PC-3 (cell line): ENCODE measurements around the gene MRPL51. TPM values are rescaled to one million over a fixed set of nuclear protein-coding genes. Genes with fewer than 3 reads are reported as not detected.
A peak's percentile ranks its signal among the peaks of the same experiment; 100 is the strongest.
"Not testable (repeated sequence)": the region's sequence is repeated elsewhere in the genome, so short reads cannot be mapped to it uniquely, and the experiment has no call there.

Source experiments
- ATAC-seq: fragments of 200-7000 bp; cut with Tn5 transposase; 2 replicates; pipeline ENCODE4 v1.9.1; 2020; ENCODE audit warnings: mild to moderate bottlenecking, moderate library complexity
- BruUV-seq: library from RNA; stranded (reverse); fragments of 400-500 nt; replicated peaks from 2 replicates; lab custom pipeline; 2021; lab: Mats Ljungman, UMichigan
- CTCF ChIA-PET: fragments of 300-600 bp; sonication (Branson Sonifier 250); formaldehyde crosslinking; loops from one replicate; lab custom pipeline; 2022; ENCODE audit warnings: antibody characterized with exemption; lab: Charles Lee
- POLR2A ChIA-PET: fragments of 300-600 bp; sonication (Branson Sonifier 250); formaldehyde crosslinking; loops from one replicate; lab custom pipeline; 2022; ENCODE audit warnings: antibody characterized with exemption; ENCODE audit not compliant: unreplicated experiment; lab: Charles Lee
- DNase-seq: peaks from one replicate; pipeline ENCODE4 v3.0.0-alpha.2; 2015
- H2AFZ ChIP-seq: fragments of 300-600 bp; sonication (generic); 2 replicates; pipeline ENCODE4 v1.6.0; 2016; ENCODE audit warnings: antibody characterized with exemption, low read length
- H3F3A ChIP-seq: fragments of 300-600 bp; sonication (generic); one replicate; pipeline ENCODE4 v1.6.0; 2017; ENCODE audit warnings: antibody characterized with exemption, low read length, control low read depth, mild to moderate bottlenecking; ENCODE audit not compliant: unreplicated experiment
- H3K27ac ChIP-seq: fragments of 300-600 bp; sonication (generic); 2 replicates; pipeline ENCODE4 v1.5.1; 2016; ENCODE audit warnings: mild to moderate bottlenecking, low read length
- H3K27me3 ChIP-seq: fragments of 300-600 bp; sonication (generic); 2 replicates; pipeline ENCODE4 v1.6.1; 2016; ENCODE audit warnings: low read length, mixed read lengths
- H3K36me3 ChIP-seq: fragments of 300-600 bp; sonication (generic); 2 replicates; pipeline ENCODE4 v1.6.1; 2016; ENCODE audit warnings: low read depth, mixed run types, low read length, mixed read lengths
- H3K4me1 ChIP-seq: fragments of 300-600 bp; sonication (generic); 2 replicates; pipeline ENCODE4 v1.5.1; 2016; ENCODE audit warnings: low read length; ENCODE audit not compliant: insufficient read depth
- H3K4me2 ChIP-seq: fragments of 300-600 bp; sonication (generic); 2 replicates; pipeline ENCODE4 v1.6.0; 2016; ENCODE audit warnings: low read length
- H3K4me3 ChIP-seq: fragments of 300-600 bp; sonication (generic); 2 replicates; pipeline ENCODE4 v1.5.1; 2016; ENCODE audit warnings: mild to moderate bottlenecking, low read length, mixed read lengths
- H3K79me2 ChIP-seq: fragments of 300-600 bp; sonication (generic); 2 replicates; pipeline ENCODE4 v1.6.1; 2017; ENCODE audit warnings: low read length, mixed read lengths
- H3K9ac ChIP-seq: fragments of 300-600 bp; sonication (generic); 2 replicates; pipeline ENCODE4 v1.6.0; 2016; ENCODE audit warnings: mild to moderate bottlenecking, low read length
- H3K9me2 ChIP-seq: fragments of 300-600 bp; sonication (generic); replicated peaks from 2 replicates; pipeline ENCODE4 v1.6.1; 2016; ENCODE audit warnings: mixed run types, low read length, mixed read lengths
- H3K9me3 ChIP-seq: fragments of 300-600 bp; sonication (generic); 2 replicates; pipeline ENCODE4 v1.6.1; 2016; ENCODE audit warnings: low read length, mixed read lengths
- H4K20me1 ChIP-seq: fragments of 300-600 bp; sonication (generic); 2 replicates; pipeline ENCODE4 v1.6.1; 2016; ENCODE audit warnings: low read length, mixed read lengths
- EZH2 ChIP-seq: fragments of 300-600 bp; sonication (generic); IDR thresholded peaks from one replicate; pipeline ENCODE4 v1.6.1; 2017; ENCODE audit warnings: antibody characterized with exemption, mild to moderate bottlenecking, low read length; ENCODE audit not compliant: unreplicated experiment
- EZH2phosphoT487 ChIP-seq: fragments of 300-600 bp; sonication (generic); IDR thresholded peaks from 2 replicates; pipeline ENCODE4 v1.6.1; 2018; ENCODE audit warnings: mild to moderate bottlenecking, antibody characterized with exemption, low read length, borderline replicate concordance
- intact Hi-C: fragments of 100-400 bp; cut with micrococcal nuclease; formaldehyde crosslinking; loops from 2 replicates; pipeline ENCODE4 v1.9.0; 2023
- total RNA-seq: library from RNA; depleted of rRNA; stranded (reverse); fragments of >200 nt; gene quantifications from 2 replicates; pipeline ENCODE4 v1.2.3, GENCODE V29; 2014
- TF ChIP-seq, protein P1 (sequence below): fragments of 300-600 bp; sonication (generic); conservative IDR thresholded peaks from 2 replicates; pipeline ENCODE4 v1.5.1; 2017; ENCODE audit warnings: antibody characterized with exemption, low read depth, mild to moderate bottlenecking, low read length

MRPL51 gene
- total RNA-seq, 1 experiment from 2014 or later, result 157 TPM

DNA sequence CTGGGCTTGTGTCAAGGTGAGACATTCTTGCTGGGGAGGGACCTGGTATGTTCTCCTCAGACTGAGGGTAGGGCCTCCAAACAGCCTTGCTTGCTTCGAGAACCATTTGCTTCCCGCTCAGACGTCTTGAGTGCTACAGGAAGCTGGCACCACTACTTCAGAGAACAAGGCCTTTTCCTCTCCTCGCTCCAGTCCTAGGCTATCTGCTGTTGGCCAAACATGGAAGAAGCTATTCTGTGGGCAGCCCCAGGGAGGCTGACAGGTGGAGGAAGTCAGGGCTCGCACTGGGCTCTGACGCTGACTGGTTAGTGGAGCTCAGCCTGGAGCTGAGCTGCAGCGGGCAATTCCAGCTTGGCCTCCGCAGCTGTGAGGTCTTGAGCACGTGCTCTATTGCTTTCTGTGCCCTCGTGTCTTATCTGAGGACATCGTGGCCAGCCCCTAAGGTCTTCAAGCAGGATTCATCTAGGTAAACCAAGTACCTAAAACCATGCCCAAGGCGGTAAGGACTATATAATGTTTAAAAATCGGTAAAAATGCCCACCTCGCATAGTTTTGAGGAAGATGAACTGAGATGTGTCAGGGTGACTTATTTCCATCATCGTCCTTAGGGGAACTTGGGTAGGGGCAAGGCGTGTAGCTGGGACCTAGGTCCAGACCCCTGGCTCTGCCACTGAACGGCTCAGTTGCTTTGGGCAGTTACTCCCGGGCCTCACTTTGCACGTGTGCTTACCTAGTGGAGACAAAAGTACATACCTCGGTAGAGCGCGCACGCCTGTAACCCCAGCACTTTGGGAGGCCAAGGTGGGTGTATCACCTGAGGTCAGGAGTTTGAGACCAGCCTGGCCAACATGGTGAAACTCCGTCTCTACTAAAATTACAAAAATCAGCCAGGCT is 45.6 kb upstream of the MRPL51 start:
- Histone ChIP-seq H3K79me2 (peaks cover 37% of the 10 kb centered on the region), H3K27me3 (no peaks in the 10 kb centered on the region), H3K4me2 (no peak overlapping the region), H3K9me2 (no peaks in the 10 kb centered on the region), H3K9me3 (no peaks in the 10 kb centered on the region), H3K4me3 (no peak overlapping the region), H3K27ac (no peak overlapping the region), H3F3A (peaks cover 22% of the 10 kb centered on the region), H4K20me1 (peaks cover 42% of the 10 kb centered on the region), H3K4me1 (peaks cover 26% of the 10 kb centered on the region), H3K9ac (no peak overlapping the region), H2AFZ (no peak overlapping the region), H3K36me3 (peaks cover 34% of the 10 kb centered on the region)
- TF ChIP-seq, protein P1, sequence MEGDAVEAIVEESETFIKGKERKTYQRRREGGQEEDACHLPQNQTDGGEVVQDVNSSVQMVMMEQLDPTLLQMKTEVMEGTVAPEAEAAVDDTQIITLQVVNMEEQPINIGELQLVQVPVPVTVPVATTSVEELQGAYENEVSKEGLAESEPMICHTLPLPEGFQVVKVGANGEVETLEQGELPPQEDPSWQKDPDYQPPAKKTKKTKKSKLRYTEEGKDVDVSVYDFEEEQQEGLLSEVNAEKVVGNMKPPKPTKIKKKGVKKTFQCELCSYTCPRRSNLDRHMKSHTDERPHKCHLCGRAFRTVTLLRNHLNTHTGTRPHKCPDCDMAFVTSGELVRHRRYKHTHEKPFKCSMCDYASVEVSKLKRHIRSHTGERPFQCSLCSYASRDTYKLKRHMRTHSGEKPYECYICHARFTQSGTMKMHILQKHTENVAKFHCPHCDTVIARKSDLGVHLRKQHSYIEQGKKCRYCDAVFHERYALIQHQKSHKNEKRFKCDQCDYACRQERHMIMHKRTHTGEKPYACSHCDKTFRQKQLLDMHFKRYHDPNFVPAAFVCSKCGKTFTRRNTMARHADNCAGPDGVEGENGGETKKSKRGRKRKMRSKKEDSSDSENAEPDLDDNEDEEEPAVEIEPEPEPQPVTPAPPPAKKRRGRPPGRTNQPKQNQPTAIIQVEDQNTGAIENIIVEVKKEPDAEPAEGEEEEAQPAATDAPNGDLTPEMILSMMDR, result no peak
- no peak for TF ChIP-seq EZH2
- TF ChIP-seq EZH2phosphoT487, result no peak
- peak; percentile 0; the same call in 1 of the 2 replicates for ATAC-seq
- peak; percentile 16 for DNase-seq
- intact Hi-C loops, result loop anchor here (2.0 kb wide), 1 partner anchor 44 kb away; the partner anchor contains the start of gene NCAPD2
- ChIA-PET POLR2A (interaction anchor here (0.6 kb wide), 1 partner anchor 73 kb away, joined by 4 read pairs; no protein-coding TSS in a partner anchor), CTCF (interaction anchor here (0.5 to 1.5 kb wide), 2 partner anchors 11 to 13 kb away, joined by 3 to 8 read pairs; no protein-coding TSS in a partner anchor)
- no TSS peak for BruUV-seq

DNA sequence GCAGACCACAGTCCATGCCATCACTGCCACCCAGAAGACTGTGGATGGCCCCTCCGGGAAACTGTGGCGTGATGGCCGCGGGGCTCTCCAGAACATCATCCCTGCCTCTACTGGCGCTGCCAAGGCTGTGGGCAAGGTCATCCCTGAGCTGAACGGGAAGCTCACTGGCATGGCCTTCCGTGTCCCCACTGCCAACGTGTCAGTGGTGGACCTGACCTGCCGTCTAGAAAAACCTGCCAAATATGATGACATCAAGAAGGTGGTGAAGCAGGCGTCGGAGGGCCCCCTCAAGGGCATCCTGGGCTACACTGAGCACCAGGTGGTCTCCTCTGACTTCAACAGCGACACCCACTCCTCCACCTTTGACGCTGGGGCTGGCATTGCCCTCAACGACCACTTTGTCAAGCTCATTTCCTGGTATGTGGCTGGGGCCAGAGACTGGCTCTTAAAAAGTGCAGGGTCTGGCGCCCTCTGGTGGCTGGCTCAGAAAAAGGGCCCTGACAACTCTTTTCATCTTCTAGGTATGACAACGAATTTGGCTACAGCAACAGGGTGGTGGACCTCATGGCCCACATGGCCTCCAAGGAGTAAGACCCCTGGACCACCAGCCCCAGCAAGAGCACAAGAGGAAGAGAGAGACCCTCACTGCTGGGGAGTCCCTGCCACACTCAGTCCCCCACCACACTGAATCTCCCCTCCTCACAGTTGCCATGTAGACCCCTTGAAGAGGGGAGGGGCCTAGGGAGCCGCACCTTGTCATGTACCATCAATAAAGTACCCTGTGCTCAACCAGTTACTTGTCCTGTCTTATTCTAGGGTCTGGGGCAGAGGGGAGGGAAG is 44.7 kb upstream of the MRPL51 start:
- H3K9ac ChIP-seq, CTCF ChIA-PET, H3K27ac ChIP-seq, H2AFZ ChIP-seq, POLR2A ChIA-PET, H3K9me2 ChIP-seq, H3K9me3 ChIP-seq, H3K27me3 ChIP-seq, ATAC-seq: not testable (repeated sequence)
- Histone ChIP-seq H3K79me2 (peaks cover 46% of the 10 kb centered on the region), H3K4me1 (peaks cover 34% of the 10 kb centered on the region), H4K20me1 (peaks cover 42% of the 10 kb centered on the region), H3K4me2 (peak overlapping the region; percentile 99; the same call in 1 of the 2 replicates), H3F3A (peaks cover 22% of the 10 kb centered on the region), H3K36me3 (peaks cover 34% of the 10 kb centered on the region), H3K4me3 (peak overlapping the region; percentile 97; the same call in 1 of the 2 replicates)
- DNase-seq, result peak; percentile 67
- intact Hi-C loops, result loop anchor here (2.0 kb wide), 1 partner anchor 43 kb away; the partner anchor contains the start of gene NCAPD2
- TF ChIP-seq, protein P1, result peak; percentile 59
- BruUV-seq, result TSS peak; percentile 53
